Peyer's patch (tissue), 4 donors: ENCODE measurements around the gene RASAL3. TPM values are rescaled to one million over a fixed set of nuclear protein-coding genes. Genes with fewer than 3 reads are reported as not detected.

Experiments
- DNase-seq, 3 donors: peaks; one replicate each; pipeline ENCODE4 v3.0.0-alpha.2; 2017 to 2019
- H3K27ac ChIP-seq, 4 donors: fragments of 200-600 bp; sonication (generic); one replicate each; pipeline ENCODE4 v1.5.1; 2016 to 2019
- H3K27me3 ChIP-seq, 2 donors: fragments of 200-600 bp; sonication (generic); one replicate each; pipeline ENCODE4 v1.5.1; 2019
- H3K36me3 ChIP-seq, 3 donors: fragments of 200-600 bp; sonication (generic); one replicate each; pipeline ENCODE4 v1.5.1; 2016 to 2019
- H3K4me1 ChIP-seq, 4 donors: fragments of 200-600 bp; sonication (generic); one replicate each; pipeline ENCODE4 v1.5.1; 2016 to 2019
- H3K4me3 ChIP-seq, 4 donors: fragments of 200-600 bp; sonication (generic); 1 replicate in 3 of 4; 2 replicates in 1 of 4; pipeline ENCODE4 v1.5.1; 2016 to 2019; ENCODE audit warnings: mild to moderate bottlenecking in 1 of 4
- H3K9me3 ChIP-seq, 4 donors: fragments of 200-600 bp; sonication (generic); one replicate each; pipeline ENCODE4 v1.5.1; 2016 to 2019; ENCODE audit warnings: mild to moderate bottlenecking in 1 of 4
- POLR2A ChIP-seq, 2 donors: fragments of 450-650 bp; IDR thresholded peaks; one replicate each; pipeline ENCODE4 v1.5.1; 2017; ENCODE audit warnings: antibody characterized with exemption in 2 of 2, mild to moderate bottlenecking in 2 of 2, moderate library complexity in 2 of 2
- total RNA-seq, 4 donors: library from RNA; depleted of rRNA; stranded (reverse); fragments of >200 nt; gene quantifications; one replicate each; pipeline ENCODE4 v1.1.0, GENCODE V29; 2016
- TF ChIP-seq, protein P1 (sequence below), 6 experiments: fragments of 450-650 bp in 4 of 6; fragments of 200-600 bp in 2 of 6; sonication (generic) in 1 of 6; IDR thresholded peaks; one replicate each; pipeline ENCODE4 v1.5.1; 2017 to 2019; ENCODE audit warnings: antibody characterized with exemption in 6 of 6, mild to moderate bottlenecking in 3 of 6, moderate library complexity in 1 of 6

Gene RASAL3
- total RNA-seq, 4 donors from 2014 or later, result 6.6 to 66.0 (median 6.9) TPM

DNA sequence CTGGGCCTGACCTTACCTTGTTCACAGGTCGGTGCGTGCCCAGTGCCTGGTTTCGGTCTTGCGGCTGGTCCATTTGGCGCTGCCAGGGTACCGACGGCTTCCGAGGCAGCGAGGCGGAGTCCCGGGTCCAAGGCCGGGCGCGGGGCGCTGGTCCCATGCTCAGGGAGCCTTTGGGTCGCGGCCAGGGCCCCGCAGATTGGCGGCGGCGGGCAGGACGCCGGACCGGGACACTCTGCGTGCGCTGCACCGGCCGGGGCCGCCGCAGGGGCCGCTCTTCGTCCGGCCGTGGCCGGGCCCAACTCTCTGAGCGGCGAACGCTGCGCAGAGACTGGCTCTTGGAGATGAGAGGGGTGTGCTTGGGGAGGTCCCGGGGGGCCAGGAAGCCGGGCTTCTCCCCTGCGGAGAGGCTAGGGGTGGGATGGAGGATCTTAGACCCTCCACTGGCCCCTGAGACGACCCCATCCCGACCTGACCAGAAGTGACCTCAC is 11.2 kb downstream of the RASAL3 start:
- peak overlapping the region in 3 of 4 donors; percentile 15 to 46 (median 44) for H3K4me3 ChIP-seq
- no peaks in the 10 kb centered on the region for H3K9me3 ChIP-seq
- no peak for DNase-seq
- H3K27me3 ChIP-seq, result peaks cover 0 to 11% of the 10 kb centered on the region in 2 donors
- peak overlapping the region in 2 of 4 donors; percentile 31 to 50 for H3K27ac ChIP-seq
- TF ChIP-seq, protein P1, sequence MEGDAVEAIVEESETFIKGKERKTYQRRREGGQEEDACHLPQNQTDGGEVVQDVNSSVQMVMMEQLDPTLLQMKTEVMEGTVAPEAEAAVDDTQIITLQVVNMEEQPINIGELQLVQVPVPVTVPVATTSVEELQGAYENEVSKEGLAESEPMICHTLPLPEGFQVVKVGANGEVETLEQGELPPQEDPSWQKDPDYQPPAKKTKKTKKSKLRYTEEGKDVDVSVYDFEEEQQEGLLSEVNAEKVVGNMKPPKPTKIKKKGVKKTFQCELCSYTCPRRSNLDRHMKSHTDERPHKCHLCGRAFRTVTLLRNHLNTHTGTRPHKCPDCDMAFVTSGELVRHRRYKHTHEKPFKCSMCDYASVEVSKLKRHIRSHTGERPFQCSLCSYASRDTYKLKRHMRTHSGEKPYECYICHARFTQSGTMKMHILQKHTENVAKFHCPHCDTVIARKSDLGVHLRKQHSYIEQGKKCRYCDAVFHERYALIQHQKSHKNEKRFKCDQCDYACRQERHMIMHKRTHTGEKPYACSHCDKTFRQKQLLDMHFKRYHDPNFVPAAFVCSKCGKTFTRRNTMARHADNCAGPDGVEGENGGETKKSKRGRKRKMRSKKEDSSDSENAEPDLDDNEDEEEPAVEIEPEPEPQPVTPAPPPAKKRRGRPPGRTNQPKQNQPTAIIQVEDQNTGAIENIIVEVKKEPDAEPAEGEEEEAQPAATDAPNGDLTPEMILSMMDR (IDR thresholded peaks at IDR 0.05), result peak in 2 of 6 experiments; percentile 24 to 38
- no peak for TF ChIP-seq POLR2A (IDR thresholded peaks at IDR 0.05)
- peaks cover 0 to 25% (median 0%) of the 10 kb centered on the region in 4 donors for H3K4me1 ChIP-seq
- no peaks in the 10 kb centered on the region for H3K36me3 ChIP-seq

DNA sequence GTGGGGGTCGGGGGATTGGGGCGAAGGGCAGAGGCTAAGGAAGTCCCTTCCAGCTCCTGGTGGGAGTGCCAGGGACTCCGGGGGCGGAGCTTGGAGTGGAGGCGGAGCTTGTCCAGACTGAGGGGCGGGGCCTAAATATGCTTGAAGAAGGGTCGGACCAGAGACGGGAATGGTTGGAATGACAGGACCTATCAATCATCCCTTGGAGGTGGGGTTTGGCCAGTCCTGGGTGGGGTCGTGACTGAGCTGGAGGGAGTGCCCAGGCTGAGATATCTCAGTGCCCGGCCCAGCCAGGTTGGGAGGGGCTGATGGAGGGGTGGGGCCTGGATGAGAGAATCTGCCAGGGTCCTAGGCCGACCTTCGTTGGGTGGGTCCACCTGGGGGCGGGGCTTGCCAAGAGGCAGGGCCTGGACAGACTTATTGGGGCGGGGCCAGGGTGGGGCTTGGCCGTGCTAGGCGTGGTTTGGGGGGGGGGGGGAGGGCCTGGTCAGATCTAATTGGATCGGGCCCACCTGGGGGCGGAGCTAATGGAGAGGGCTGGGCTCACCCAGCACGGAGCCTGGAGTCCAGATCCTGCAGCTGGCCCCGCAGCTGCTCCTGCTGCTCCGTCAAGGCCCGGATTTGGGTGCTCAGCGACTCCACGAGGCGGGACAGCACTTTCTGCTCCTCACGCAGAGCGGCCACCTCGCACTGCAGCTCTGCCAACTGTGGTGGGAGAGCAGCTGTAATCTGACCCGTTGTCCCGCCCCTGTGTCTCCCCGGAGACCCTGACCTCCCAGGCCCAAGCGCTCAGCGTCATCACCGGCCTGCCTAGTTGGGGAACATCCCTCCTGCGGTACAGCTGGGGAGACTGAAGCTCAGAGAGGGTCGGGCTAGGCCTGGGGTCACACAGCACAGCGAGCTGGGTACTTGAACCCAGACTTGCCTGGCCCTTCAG is 12.0 kb downstream of the RASAL3 start:
- peak overlapping the region in 3 of 4 donors; percentile 15 to 46 (median 44) for H3K4me3 ChIP-seq
- H3K36me3 ChIP-seq, result no peaks in the 10 kb centered on the region
- peak; percentile 44 to 86 (median 85) for DNase-seq
- peak in 1 of 2 donors; percentile 42 for TF ChIP-seq POLR2A (IDR thresholded peaks at IDR 0.05)
- TF ChIP-seq, protein P1 (IDR thresholded peaks at IDR 0.05), result no peak
- no peaks in the 10 kb centered on the region for H3K9me3 ChIP-seq
- peaks cover 0 to 11% of the 10 kb centered on the region in 2 donors for H3K27me3 ChIP-seq
- H3K27ac ChIP-seq, result peak overlapping the region in 3 of 4 donors; percentile 42 to 66 (median 50)
- H3K4me1 ChIP-seq, result peaks cover 0 to 25% (median 0%) of the 10 kb centered on the region in 4 donors

DNA sequence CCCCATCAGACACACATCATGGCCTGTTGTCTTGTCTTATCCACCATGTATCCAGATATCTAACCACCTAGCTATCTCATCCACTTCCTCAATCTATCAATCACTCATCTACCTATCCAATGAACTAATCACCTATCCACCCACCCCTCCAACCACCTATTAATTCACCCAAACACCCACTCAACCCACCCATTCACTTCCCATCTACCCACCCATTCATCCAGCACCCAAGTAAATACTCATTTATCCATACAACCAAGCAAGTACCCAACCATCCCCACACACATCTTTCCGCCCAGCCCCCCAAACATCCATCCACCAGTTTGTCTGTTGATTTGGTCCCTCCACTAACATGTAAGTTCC is 13.8 kb downstream of the RASAL3 start:
- DNase-seq, result no peak
- Histone ChIP-seq H3K27ac (peak overlapping the region; percentile 2 to 89 (median 76)), H3K4me3 (no peak overlapping the region), H3K4me1 (peaks cover 0 to 19% (median 0%) of the 10 kb centered on the region in 4 donors), H3K36me3 (no peaks in the 10 kb centered on the region), H3K27me3 (no peaks in the 10 kb centered on the region), H3K9me3 (no peaks in the 10 kb centered on the region)
- TF ChIP-seq, protein P1 (IDR thresholded peaks at IDR 0.05), result no peak
- TF ChIP-seq POLR2A (IDR thresholded peaks at IDR 0.05), result no peak

DNA sequence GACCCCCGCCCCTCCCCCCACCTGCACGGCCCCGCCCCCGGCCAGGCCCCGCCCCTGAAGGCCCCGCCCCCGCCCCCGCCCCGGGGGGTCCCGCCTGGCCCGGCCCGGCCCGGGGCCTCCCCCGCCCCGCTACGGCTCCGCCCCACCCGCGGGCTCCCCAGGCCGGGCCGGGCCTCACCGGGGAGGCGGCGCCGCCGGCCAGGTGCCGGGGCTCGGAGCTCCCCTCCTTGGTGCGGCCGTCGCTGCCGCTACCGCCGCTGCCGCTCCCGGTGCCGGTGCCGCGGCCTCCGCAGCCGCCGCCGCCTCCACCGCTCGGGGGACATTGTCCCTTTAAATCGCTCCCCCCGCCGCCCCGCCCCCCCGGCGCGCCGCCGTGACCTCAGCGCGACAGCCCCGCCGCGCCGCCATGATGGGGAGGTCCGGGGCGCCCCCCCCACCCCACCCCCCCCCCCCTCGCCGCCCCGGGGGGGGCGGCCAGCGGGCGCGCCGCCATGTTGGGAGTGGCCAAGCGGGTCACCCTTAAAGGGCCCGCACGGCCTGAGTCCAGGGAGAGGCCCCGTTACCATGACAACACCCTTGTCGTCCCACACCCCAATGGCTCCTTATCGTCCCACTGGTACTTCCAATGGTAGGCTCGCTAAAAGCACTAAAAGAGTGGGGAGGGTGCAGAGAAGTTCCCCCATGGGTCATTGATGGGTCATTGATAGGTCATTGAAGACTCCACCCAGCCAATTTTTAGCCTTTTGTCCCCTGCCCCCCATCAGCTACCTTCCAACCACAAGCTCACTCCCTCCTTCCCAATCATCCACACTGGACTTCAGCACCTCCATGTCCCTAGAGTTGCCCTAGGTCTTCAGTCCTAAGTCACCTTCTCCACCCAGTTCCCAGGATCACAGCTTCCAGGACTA is 14.5 kb downstream of the RASAL3 start, which contains the start of gene WIZ:
TSS of gene WIZ (minus strand) at position 337 of the 908 bp plus-strand sequence. CDS start 1,649 bp downstream, outside the sequence.
- no peaks in the 10 kb centered on the region for H3K9me3 ChIP-seq
- peak within 1 kb of the TSS; percentile 55 to 95 (median 82) for H3K4me3 ChIP-seq
- DNase-seq, result peak; percentile 82 to 92 (median 91)
- peaks cover 0 to 19% (median 0%) of the 10 kb centered on the region in 4 donors for H3K4me1 ChIP-seq
- no peaks in the 10 kb centered on the region for H3K36me3 ChIP-seq
- no peaks in the 10 kb centered on the region for H3K27me3 ChIP-seq
- TF ChIP-seq, protein P1 (IDR thresholded peaks at IDR 0.05), result no peak
- no peak for TF ChIP-seq POLR2A (IDR thresholded peaks at IDR 0.05)
- H3K27ac ChIP-seq, result peak within 1 kb of the TSS; percentile 62 to 89 (median 76)
